ENCODE results near the gene TBC1D9B.

TBC1D9B gene

DNA sequence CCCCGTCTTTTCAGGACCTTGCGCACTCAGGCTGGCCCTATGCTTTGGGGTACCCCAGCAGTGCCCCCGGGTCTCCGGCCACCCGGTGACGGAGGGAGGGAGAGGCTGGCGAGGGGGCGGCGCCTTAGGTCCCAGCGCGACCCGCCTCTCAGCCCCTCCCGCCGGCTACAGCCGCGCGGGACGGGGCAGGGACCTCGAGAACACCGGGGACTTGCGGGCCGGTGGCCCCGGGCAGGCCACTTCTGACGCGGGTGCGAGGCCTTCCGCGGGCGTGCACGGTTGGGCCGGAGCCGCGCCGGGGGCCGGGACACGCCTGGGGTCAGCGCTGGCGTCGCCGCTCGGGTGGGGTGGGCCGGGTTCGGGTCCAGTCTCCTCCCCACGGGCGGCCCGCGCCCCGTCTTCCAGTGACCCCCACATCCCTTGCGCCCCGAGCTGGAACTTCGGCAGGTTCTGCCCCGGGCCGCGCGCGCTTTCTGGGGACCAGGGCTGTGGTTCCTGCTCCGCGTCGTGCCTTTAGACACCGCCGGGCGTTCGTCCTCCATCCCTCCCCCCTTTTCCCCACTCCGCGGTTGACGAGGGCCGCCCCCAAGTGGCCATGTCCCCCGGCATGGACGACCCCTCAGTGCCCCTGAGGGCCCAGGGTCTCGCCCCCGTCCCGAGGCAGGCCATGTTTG lies 90.8 kb downstream of the TBC1D9B start:
- Histone ChIP-seq H2AFZ (peak overlapping the region; percentile 76), H3K36me3 (ENCODE audit: control insufficient read depth, insufficient read depth, low read length) (no peaks in the 10 kb centered on the region), H3K4me2 (ENCODE audit: low read length) (peak overlapping the region; percentile 22), H3K9me3 (ENCODE audit: control insufficient read depth, low read length) (no peaks in the 10 kb centered on the region), H3K4me3 (ENCODE audit: low read depth, low read length) (no peak overlapping the region), H3K9ac (no peak overlapping the region), H3K4me1 (peaks cover 20% of the 10 kb centered on the region), H3K79me2 (peaks cover 4% of the 10 kb centered on the region), H3K27ac (no peak overlapping the region), H3K27me3 (ENCODE audit: control insufficient read depth, insufficient read depth, low read length) (no peaks in the 10 kb centered on the region)
- TF ChIP-seq CTCF (IDR thresholded peaks at IDR 0.05): no peak

- no peak for TF ChIP-seq CTCF (IDR thresholded peaks at IDR 0.05)
- Histone ChIP-seq H3K9ac (no peak overlapping the region), H2AFZ (peak overlapping the region; percentile 76), H3K4me2 (ENCODE audit: low read length) (no peak overlapping the region), H3K4me3 (ENCODE audit: low read depth, low read length) (no peak overlapping the region), H3K9me3 (ENCODE audit: control insufficient read depth, low read length) (no peaks in the 10 kb centered on the region), H3K4me1 (peaks cover 19% of the 10 kb centered on the region), H3K79me2 (peaks cover 4% of the 10 kb centered on the region), H3K27ac (no peak overlapping the region), H3K27me3 (ENCODE audit: control insufficient read depth, insufficient read depth, low read length) (no peaks in the 10 kb centered on the region), H3K36me3 (ENCODE audit: control insufficient read depth, insufficient read depth, low read length) (no peaks in the 10 kb centered on the region)
These were observed 91.3 kb downstream of the TBC1D9B start for GRCh38 chr5:179816401-179816795.

GRCh38 chr5:179815491-179816249 lies 92.0 kb downstream of the TBC1D9B start:
- no peak overlapping the region for H3K4me3 ChIP-seq (ENCODE audit: low read depth, low read length)
- no peaks in the 10 kb centered on the region for H3K9me3 ChIP-seq (ENCODE audit: control insufficient read depth, low read length)
- no peak overlapping the region for H2AFZ ChIP-seq
- H3K27me3 ChIP-seq (ENCODE audit: control insufficient read depth, insufficient read depth, low read length): no peaks in the 10 kb centered on the region
- H3K4me1 ChIP-seq: peaks cover 19% of the 10 kb centered on the region
- no peak overlapping the region for H3K27ac ChIP-seq
- H3K4me2 ChIP-seq (ENCODE audit: low read length): no peak overlapping the region
- no peaks in the 10 kb centered on the region for H3K36me3 ChIP-seq (ENCODE audit: control insufficient read depth, insufficient read depth, low read length)
- H3K79me2 ChIP-seq: peaks cover 4% of the 10 kb centered on the region
- no peak for TF ChIP-seq CTCF (IDR thresholded peaks at IDR 0.05)
- H3K9ac ChIP-seq: no peak overlapping the region

DNA sequence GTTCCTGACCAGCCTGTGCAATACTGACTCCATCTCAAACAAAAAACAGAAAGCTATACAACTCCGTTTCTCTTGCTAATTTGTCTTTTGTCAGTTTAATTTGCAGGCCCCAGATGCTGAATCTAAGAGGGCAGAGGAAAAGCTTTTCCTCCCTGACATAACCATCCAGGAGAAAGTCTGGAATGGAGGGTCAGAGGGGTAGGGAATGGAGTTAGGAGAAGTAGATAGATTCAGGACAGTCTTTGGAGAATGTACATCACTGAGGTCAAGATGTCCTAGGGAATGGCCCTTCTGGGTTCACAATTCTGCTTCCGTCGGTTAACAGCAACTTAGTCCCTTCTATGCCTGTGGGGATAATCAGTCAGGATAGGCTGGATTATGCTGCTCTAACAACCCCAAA lies 93.6 kb downstream of the TBC1D9B start:
- Histone ChIP-seq H3K36me3 (ENCODE audit: control insufficient read depth, insufficient read depth, low read length) (no peaks in the 10 kb centered on the region), H3K27ac (no peak overlapping the region), H3K4me2 (ENCODE audit: low read length) (no peak overlapping the region), H2AFZ (no peak overlapping the region), H3K4me1 (peaks cover 6% of the 10 kb centered on the region), H3K9me3 (ENCODE audit: control insufficient read depth, low read length) (no peaks in the 10 kb centered on the region), H3K27me3 (ENCODE audit: control insufficient read depth, insufficient read depth, low read length) (no peaks in the 10 kb centered on the region), H3K79me2 (no peaks in the 10 kb centered on the region), H3K9ac (no peak overlapping the region), H3K4me3 (ENCODE audit: low read depth, low read length) (no peak overlapping the region)
- TF ChIP-seq CTCF (IDR thresholded peaks at IDR 0.05): no peak
